Stimulated activated naive CD4-positive, alpha-beta T cell (primary cell): ENCODE measurements around the gene KCNK13.
"Not testable (repeated sequence)": the region's sequence is repeated elsewhere in the genome, so short reads cannot be mapped to it uniquely, and the experiment has no call there.

Experiments
- DNase-seq, 6 experiments: peaks; one replicate each; lab custom pipeline; 2025; lab: John Stamatoyannopoulos, UW

The KCNK13 gene

GRCh38 chr14:90061685-90062126 lies at the start of gene KCNK13:
Gene KCNK13 (plus strand): TSS chr14:90061994. CDS start chr14:90062206, 212 bp downstream.
- no peak for DNase-seq

- DNase-seq: no peak
These were observed 44.4 kb upstream of the KCNK13 start for GRCh38 chr14:90017371-90017770.

GRCh38 chr14:90019824-90020523 lies 41.8 kb upstream of the KCNK13 start:
- no peak for DNase-seq

GRCh38 chr14:90023176-90023896 lies 38.5 kb upstream of the KCNK13 start:
- DNase-seq: no peak

GRCh38 chr14:90024910-90025309 lies 36.9 kb upstream of the KCNK13 start:
- DNase-seq: no peak

GRCh38 chr14:90026608-90027007 lies 35.2 kb upstream of the KCNK13 start:
- DNase-seq: not testable (repeated sequence)

GRCh38 chr14:90027842-90028241 lies 34.0 kb upstream of the KCNK13 start:
- no peak for DNase-seq

- DNase-seq: no peak
These were observed 27.6 kb upstream of the KCNK13 start for GRCh38 chr14:90034156-90034555.

GRCh38 chr14:90034835-90035525 lies 26.8 kb upstream of the KCNK13 start:
- DNase-seq: no peak

GRCh38 chr14:90039253-90040010 lies 22.4 kb upstream of the KCNK13 start:
- no peak for DNase-seq

GRCh38 chr14:90040411-90040810 lies 21.4 kb upstream of the KCNK13 start:
- no peak for DNase-seq

GRCh38 chr14:90042496-90043252 lies 19.1 kb upstream of the KCNK13 start:
- no peak for DNase-seq

- no peak for DNase-seq
These were observed 16.2 kb upstream of the KCNK13 start for GRCh38 chr14:90045616-90046015.

GRCh38 chr14:90049390-90049789 lies 12.4 kb upstream of the KCNK13 start:
- DNase-seq: no peak

- no peak for DNase-seq
These were observed 11.5 kb upstream of the KCNK13 start for GRCh38 chr14:90050271-90050670.

- DNase-seq: no peak
These were observed 8.8 kb upstream of the KCNK13 start for GRCh38 chr14:90053044-90053443.

- DNase-seq: no peak
These were observed 7.0 kb upstream of the KCNK13 start for GRCh38 chr14:90054803-90055202.

- DNase-seq: no peak
These were observed 5.0 kb upstream of the KCNK13 start for GRCh38 chr14:90056826-90057225.

GRCh38 chr14:90058876-90059458 lies 2.8 kb upstream of the KCNK13 start:
- DNase-seq: no peak

- DNase-seq: peak in 2 of 6 experiments; percentile 7 to 30
These were observed 1.4 kb upstream of the KCNK13 start for GRCh38 chr14:90060312-90060964.
